22Rv1 (cell line): Measurements from ENCODE around the gene CCN5.

Source experiments
- H3K27ac ChIP-seq: fragments of 450-650 bp; 2 replicates; pipeline ENCODE4 v1.5.1; 2017
- CTCF ChIP-seq: fragments of 450-650 bp; IDR thresholded peaks from 2 replicates; pipeline ENCODE4 v1.5.1; 2017; ENCODE audit warnings: mild to moderate bottlenecking
- ZFX ChIP-seq: fragments of 450-650 bp; IDR thresholded peaks from 2 replicates; pipeline ENCODE4 v1.6.1; 2017; ENCODE audit warnings: antibody characterized with exemption, borderline replicate concordance

CCN5 gene

GRCh38 chr20:44709797-44710196 lies 5.4 kb upstream of the CCN5 start:
- TF ChIP-seq ZFX (no peak), CTCF (no peak)
- no peak overlapping the region for H3K27ac ChIP-seq

GRCh38 chr20:44711237-44711636 lies 3.9 kb upstream of the CCN5 start:
- no peak for TF ChIP-seq CTCF
- no peak for TF ChIP-seq ZFX
- no peak overlapping the region for H3K27ac ChIP-seq

- no peak overlapping the region for H3K27ac ChIP-seq
- TF ChIP-seq CTCF = no peak
- no peak for TF ChIP-seq ZFX
These were observed 968 bp upstream of the CCN5 start for GRCh38 chr20:44714102-44714700.

- no peak overlapping the region for H3K27ac ChIP-seq
- TF ChIP-seq ZFX (no peak), CTCF (no peak)
These were observed 535 bp downstream of the CCN5 start for GRCh38 chr20:44715499-44716308.

- no peak overlapping the region for H3K27ac ChIP-seq
- no peak for TF ChIP-seq ZFX
- TF ChIP-seq CTCF = no peak
These were observed 1.3 kb downstream of the CCN5 start for GRCh38 chr20:44716309-44717106.

- TF ChIP-seq ZFX (no peak), CTCF (peak; percentile 42)
- no peak overlapping the region for H3K27ac ChIP-seq
These were observed 2.8 kb downstream of the CCN5 start for GRCh38 chr20:44717986-44718385.

GRCh38 chr20:44719841-44720240 lies 4.7 kb downstream of the CCN5 start:
- no peak for TF ChIP-seq ZFX
- no peak for TF ChIP-seq CTCF
- no peak overlapping the region for H3K27ac ChIP-seq
